Keratinocyte (primary cell): ENCODE results near the gene MED27. TPM values are rescaled to one million over a fixed set of nuclear protein-coding genes. Genes with fewer than 3 reads are reported as not detected.

Source experiments
- DNase-seq: peaks from one replicate; pipeline ENCODE4 v3.0.0-alpha.2; 2011; ENCODE audit warnings: low read depth, missing footprints, low spot score
- FAIRE-seq: peaks from 2 replicates; lab custom pipeline; 2011; peaks lifted over from hg19 to GRCh38; lab: Jason Lieb, UNC
- H2AFZ ChIP-seq: 2 replicates; pipeline ENCODE4 v1.6.0; 2012; ENCODE audit warnings: low read length, control low read depth, inconsistent platforms; ENCODE audit not compliant: control insufficient read depth
- H3K27ac ChIP-seq: 2 replicates; pipeline ENCODE4 v1.5.1; 2011; ENCODE audit warnings: low read length; ENCODE audit not compliant: control insufficient read depth, insufficient read depth
- H3K27me3 ChIP-seq: 3 replicates; pipeline ENCODE4 v1.6.0; 2011; ENCODE audit warnings: low read length; ENCODE audit not compliant: control insufficient read depth, insufficient read depth; ENCODE audit errors: extremely low read depth
- H3K36me3 ChIP-seq, 2 experiments: 2 replicates in 1 of 2; 3 replicates in 1 of 2; pipeline ENCODE4 v1.5.1; 2011; ENCODE audit warnings: low read length in 2 of 2, mild to moderate bottlenecking in 1 of 2; ENCODE audit not compliant: control insufficient read depth in 2 of 2, insufficient read depth in 2 of 2; ENCODE audit errors: extremely low read depth in 1 of 2
- H3K4me1 ChIP-seq: 3 replicates; pipeline ENCODE4 v1.5.1; 2011; ENCODE audit warnings: low read length; ENCODE audit not compliant: control insufficient read depth, insufficient read depth; ENCODE audit errors: extremely low read depth
- H3K4me2 ChIP-seq: 3 replicates; pipeline ENCODE4 v1.6.0; 2011; ENCODE audit warnings: low read depth, low read length; ENCODE audit not compliant: control insufficient read depth, insufficient read depth; ENCODE audit errors: extremely low read depth
- H3K4me3 ChIP-seq, 3 experiments: fragments of 200-600 bp in 1 of 3; sonication (generic) in 1 of 3; 2 replicates in 2 of 3; 3 replicates in 1 of 3; pipeline ENCODE4 v1.5.1; 2011 to 2016; ENCODE audit warnings: low read length in 3 of 3, mild to moderate bottlenecking in 3 of 3, control low read depth in 2 of 3, inconsistent platforms in 1 of 3, low read depth in 1 of 3, mixed read lengths in 1 of 3, mixed run types in 1 of 3, moderate library complexity in 1 of 3; ENCODE audit not compliant: control insufficient read depth in 2 of 3, insufficient read depth in 2 of 3; ENCODE audit errors: extremely low read depth in 1 of 3
- H3K79me2 ChIP-seq: 2 replicates; pipeline ENCODE4 v1.6.0; 2012; ENCODE audit warnings: low read length; ENCODE audit not compliant: control insufficient read depth, insufficient read depth
- H3K9ac ChIP-seq: 3 replicates; pipeline ENCODE4 v1.6.0; 2011; ENCODE audit warnings: low read length; ENCODE audit not compliant: control insufficient read depth, insufficient read depth; ENCODE audit errors: extremely low read depth
- H3K9me1 ChIP-seq: 3 replicates; pipeline ENCODE4 v1.6.0; 2011; ENCODE audit warnings: low read length; ENCODE audit not compliant: control insufficient read depth, insufficient read depth; ENCODE audit errors: extremely low read depth
- H3K9me3 ChIP-seq: 2 replicates; pipeline ENCODE4 v1.5.1; 2012; ENCODE audit warnings: low read depth, low read length; ENCODE audit not compliant: control insufficient read depth
- H4K20me1 ChIP-seq: 3 replicates; pipeline ENCODE4 v1.6.0; 2011; ENCODE audit warnings: low read length; ENCODE audit not compliant: control insufficient read depth, insufficient read depth; ENCODE audit errors: extremely low read depth
- CTCF ChIP-seq, 3 experiments: IDR thresholded peaks in 1 of 3; conservative IDR thresholded peaks in 1 of 3; optimal IDR thresholded peaks in 1 of 3; 2 replicates in 2 of 3; 3 replicates in 1 of 3; pipeline versions ENCODE3 to v1.5.1; 2011; ENCODE audit warnings: low read length in 3 of 3, mild to moderate bottlenecking in 3 of 3, moderate library complexity in 2 of 3, control low read depth in 1 of 3, inconsistent platforms in 1 of 3; ENCODE audit not compliant: insufficient read depth in 2 of 3; ENCODE audit errors: extremely low read depth in 1 of 3
- EZH2 ChIP-seq: IDR thresholded peaks from one replicate; pipeline ENCODE4 v1.6.1; 2012; ENCODE audit warnings: inconsistent platforms, mild to moderate bottlenecking, low read length, moderate library complexity
- dilution Hi-C: fragments of 300-500 bp; cut with MboI; formaldehyde crosslinking; loops from one replicate; pipeline ENCODE4 v1.7.0; 2020; ENCODE audit warnings: low sequenced_read_pairs; ENCODE audit not compliant: extremely low pct_ligation_motif_present
- polyA plus RNA-seq, 5 experiments: library from polyadenylated mRNA; depleted of rRNA in 3 of 5; stranded (reverse) in 3 of 5; stranded (forward) in 1 of 5; unstranded in 1 of 5; fragments of >200 nt; gene quantifications; 1 replicate in 1 of 5; 2 replicates in 3 of 5; 3 replicates in 1 of 5; pipeline versions ENCODE4 v1.2.1 to v1.2.3, GENCODE V29; 2011 to 2012; ENCODE audit warnings: missing spikeins in 2 of 5, low read depth in 1 of 5, low replicate concordance in 1 of 5

Gene MED27
- polyA plus RNA-seq, 1 donor (not counting 4 experiments of a cell fraction or from before 2014, with no cell fraction given), result 39.0 TPM

DNA sequence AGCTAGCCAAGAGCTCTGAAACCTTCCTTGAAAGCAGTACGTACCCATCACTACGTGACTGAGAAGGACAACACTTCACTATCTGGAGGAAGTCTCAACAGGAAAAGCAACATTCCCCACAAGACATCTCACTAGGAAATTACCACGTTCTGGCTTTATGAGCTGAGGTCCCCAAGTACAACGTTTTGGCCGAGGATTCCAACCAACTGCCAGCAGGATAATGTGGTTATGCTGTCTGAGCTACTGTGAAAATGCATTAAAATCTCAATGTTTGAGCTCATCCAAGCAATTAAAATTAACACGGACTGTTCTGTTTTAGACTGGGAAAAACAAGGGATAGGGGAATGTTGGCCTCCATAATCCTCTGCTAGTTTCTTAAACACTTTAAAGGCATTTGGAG, 16.4 kb downstream of the MED27 start:
- Histone ChIP-seq H3K4me2 (no peak overlapping the region), H3K9ac (no peak overlapping the region), H3K27ac (no peak overlapping the region), H3K9me3 (no peaks in the 10 kb centered on the region), H3K4me1 (no peaks in the 10 kb centered on the region), H3K27me3 (no peaks in the 10 kb centered on the region), H3K4me3 (no peak overlapping the region), H3K9me1 (no peaks in the 10 kb centered on the region), H4K20me1 (peaks cover 9% of the 10 kb centered on the region), H2AFZ (no peak overlapping the region), H3K79me2 (peaks cover 68% of the 10 kb centered on the region), H3K36me3 (peaks cover 1 to 8% of the 10 kb centered on the region in 2 experiments)
- FAIRE-seq (no peak), DNase-seq (no peak)
- dilution Hi-C loops, result no loop called here
- TF ChIP-seq CTCF (optimal IDR thresholded peaks at IDR 0.05 in 1 of 3, IDR thresholded peaks at IDR 0.05 in 1 of 3, conservative IDR thresholded peaks at IDR 0.05 in 1 of 3; ENCODE audit: extremely low read depth in 1 of 3, insufficient read depth in 2 of 3, low read length in 3 of 3) (no peak), EZH2 (no peak)

GRCh38 chr9:132062806-132063205, 16.9 kb downstream of the MED27 start:
- no peaks in the 10 kb centered on the region for H3K27me3 ChIP-seq
- no peaks in the 10 kb centered on the region for H3K4me1 ChIP-seq
- DNase-seq, result no peak
- no peak for FAIRE-seq
- dilution Hi-C loops, result no loop called here
- H4K20me1 ChIP-seq, result peaks cover 9% of the 10 kb centered on the region
- no peak overlapping the region for H3K9ac ChIP-seq
- H2AFZ ChIP-seq, result no peak overlapping the region
- peaks cover 1 to 5% of the 10 kb centered on the region in 2 experiments for H3K36me3 ChIP-seq
- H3K4me3 ChIP-seq, result no peak overlapping the region
- no peaks in the 10 kb centered on the region for H3K9me3 ChIP-seq
- H3K27ac ChIP-seq, result no peak overlapping the region
- no peak overlapping the region for H3K4me2 ChIP-seq
- no peak for TF ChIP-seq EZH2
- TF ChIP-seq CTCF (optimal IDR thresholded peaks at IDR 0.05 in 1 of 3, IDR thresholded peaks at IDR 0.05 in 1 of 3, conservative IDR thresholded peaks at IDR 0.05 in 1 of 3; ENCODE audit: extremely low read depth in 1 of 3, insufficient read depth in 2 of 3, low read length in 3 of 3), result no peak
- peaks cover 64% of the 10 kb centered on the region for H3K79me2 ChIP-seq
- H3K9me1 ChIP-seq, result no peaks in the 10 kb centered on the region
